HL-60 (cell line): ENCODE measurements around the gene ANKRD53.
"Not testable (repeated sequence)": the region's sequence is repeated elsewhere in the genome, so short reads cannot be mapped to it uniquely, and the experiment has no call there.

Source experiments
- DNase-seq, 2 experiments: peaks; one replicate each; pipeline ENCODE4 v3.0.0-alpha.2; 2010 to 2020; ENCODE audit warnings: low read depth in 1 of 2, low spot score in 1 of 2
- H3K27ac ChIP-seq: fragments of 250-450 bp; sonication (Bioruptor Pico); replicated peaks from 2 replicates; pipeline ENCODE4 v1.5.1; 2020; ENCODE audit warnings: mild to moderate bottlenecking, moderate library complexity
- H3K27me3 ChIP-seq: fragments of 250-450 bp; sonication (Bioruptor Pico); 2 replicates; pipeline ENCODE4 v1.5.1; 2021; ENCODE audit warnings: mild to moderate bottlenecking, moderate library complexity; ENCODE audit not compliant: insufficient read depth, poor library complexity, severe bottlenecking
- H3K4me3 ChIP-seq: replicated peaks from 2 replicates; pipeline ENCODE4 v1.5.1; 2011; ENCODE audit warnings: mild to moderate bottlenecking, control low read depth, low read length; ENCODE audit not compliant: insufficient read depth
- CTCF ChIP-seq: IDR thresholded peaks from one replicate; pipeline ENCODE4 v1.5.1; 2011; ENCODE audit warnings: low read length, control low read depth, inconsistent platforms; ENCODE audit not compliant: insufficient read depth
- GABPA ChIP-seq: IDR thresholded peaks from 2 replicates; pipeline ENCODE4 v1.6.1; 2012; ENCODE audit warnings: low read depth
- POLR2AphosphoS5 ChIP-seq: IDR thresholded peaks from 2 replicates; pipeline ENCODE4 v1.6.1; 2012; ENCODE audit warnings: low read depth
- REST ChIP-seq: IDR thresholded peaks from 2 replicates; pipeline ENCODE4 v1.6.1; 2012; ENCODE audit warnings: low read depth; ENCODE audit not compliant: insufficient replicate concordance
- SPI1 ChIP-seq: IDR thresholded peaks from 2 replicates; pipeline ENCODE4 v1.6.1; 2012; ENCODE audit warnings: low read depth, mild to moderate bottlenecking, borderline replicate concordance

Gene ANKRD53

GRCh38 chr2:70992945-70993853, 14.8 kb downstream of the ANKRD53 start:
- Histone ChIP-seq H3K4me3 (peak overlapping the region; percentile 96), H3K27me3 (no peaks in the 10 kb centered on the region), H3K27ac (peak overlapping the region; percentile 75)
- peak in 1 of 2 experiments; percentile 14 for DNase-seq
- peak; percentile 63; the same call in 1 of the 2 replicates for TF ChIP-seq SPI1
- TF ChIP-seq POLR2AphosphoS5: no peak

GRCh38 chr2:70994009-70994698, 15.7 kb downstream of the ANKRD53 start:
- TF ChIP-seq GABPA: no peak
- TF ChIP-seq SPI1: peak; percentile 26; the same call in 1 of the 2 replicates
- Histone ChIP-seq H3K27ac (peak overlapping the region; percentile 75), H3K4me3 (peak overlapping the region; percentile 96), H3K27me3 (no peaks in the 10 kb centered on the region)
- DNase-seq: peak in 1 of 2 experiments; percentile 25

- Histone ChIP-seq H3K4me3 (peak within 1 kb of the TSS; percentile 96), H3K27me3 (no peaks in the 10 kb centered on the region), H3K27ac (peak within 1 kb of the TSS; percentile 75)
- TF ChIP-seq REST: no peak
- peak; percentile 58; the same call in 1 of the 2 replicates for TF ChIP-seq POLR2AphosphoS5
- no peak for TF ChIP-seq SPI1
- no peak for TF ChIP-seq GABPA
- TF ChIP-seq CTCF: peak; percentile 43
- peak; percentile 70 to 90 for DNase-seq
Measured at GRCh38 chr2:70994699-70995425, 16.4 kb downstream of the ANKRD53 start, which contains the start of gene TEX261. TSS of gene TEX261 (minus strand) at chr2:70994873. CDS start at chr2:70994757, 116 bp downstream.

GRCh38 chr2:70995426-70995729, 16.9 kb downstream of the ANKRD53 start:
- Histone ChIP-seq H3K27me3 (no peaks in the 10 kb centered on the region), H3K27ac (peak overlapping the region; percentile 54), H3K4me3 (peak overlapping the region; percentile 88)
- DNase-seq: peak; percentile 56 to 68
- TF ChIP-seq SPI1 (no peak), REST (no peak), CTCF (peak; percentile 15), POLR2AphosphoS5 (no peak), GABPA (no peak)

GRCh38 chr2:70998885-70999284, 20.5 kb downstream of the ANKRD53 start:
- not testable (repeated sequence) for H3K27me3 ChIP-seq, H3K27ac ChIP-seq, DNase-seq, H3K4me3 ChIP-seq
